HEK293T (cell line): ENCODE results near the gene IRF2BPL.

Experiments used
- BHLHE40 ChIP-seq: fragments of 450-650 bp; IDR thresholded peaks from 2 replicates; pipeline ENCODE4 v1.6.1; 2016; ENCODE audit warnings: mild to moderate bottlenecking, moderate library complexity, borderline replicate concordance
- CTBP1 ChIP-seq: fragments of 450-650 bp; IDR thresholded peaks from 2 replicates; pipeline ENCODE4 v1.6.1; 2016; ENCODE audit warnings: borderline replicate concordance
- ELF4 ChIP-seq: fragments of 450-650 bp; IDR thresholded peaks from 2 replicates; pipeline ENCODE4 v1.6.1; 2017; ENCODE audit warnings: antibody characterized with exemption
- FOXA1 ChIP-seq: fragments of 450-650 bp; IDR thresholded peaks from 2 replicates; pipeline ENCODE4 v1.6.1; 2016; ENCODE audit warnings: mild to moderate bottlenecking
- FOXK2 ChIP-seq: fragments of 450-650 bp; IDR thresholded peaks from 2 replicates; pipeline ENCODE4 v1.6.1; 2016; ENCODE audit warnings: mild to moderate bottlenecking
- FOXM1 ChIP-seq: fragments of 450-650 bp; IDR thresholded peaks from 2 replicates; pipeline ENCODE4 v1.6.1; 2017; ENCODE audit warnings: mild to moderate bottlenecking, borderline replicate concordance
- HDGF ChIP-seq: fragments of 450-650 bp; IDR thresholded peaks from 2 replicates; pipeline ENCODE4 v1.6.1; 2017; ENCODE audit warnings: antibody characterized with exemption, borderline replicate concordance
- L3MBTL2 ChIP-seq: fragments of 450-650 bp; conservative IDR thresholded peaks from 2 replicates; pipeline ENCODE4 v1.6.1; 2016; ENCODE audit warnings: mild to moderate bottlenecking
- NFRKB ChIP-seq: fragments of 450-650 bp; IDR thresholded peaks from 2 replicates; pipeline ENCODE4 v1.6.1; 2016; ENCODE audit warnings: mild to moderate bottlenecking, moderate library complexity
- PKNOX1 ChIP-seq: fragments of 450-650 bp; IDR thresholded peaks from 2 replicates; pipeline ENCODE4 v1.6.1; 2016
- SP1 ChIP-seq: fragments of 450-650 bp; IDR thresholded peaks from 2 replicates; pipeline ENCODE4 v1.6.1; 2017
- SUZ12 ChIP-seq: fragments of 450-650 bp; IDR thresholded peaks from 2 replicates; pipeline ENCODE4 v1.6.1; 2016; ENCODE audit warnings: mild to moderate bottlenecking
- TARDBP ChIP-seq: fragments of 450-650 bp; IDR thresholded peaks from 2 replicates; pipeline ENCODE4 v1.6.1; 2016
- ZNF384 ChIP-seq: fragments of 450-650 bp; IDR thresholded peaks from 2 replicates; pipeline ENCODE4 v1.6.1; 2016

- TF ChIP-seq SUZ12: no peak
- no peak for TF ChIP-seq SP1
- TF ChIP-seq ELF4: no peak
- TF ChIP-seq PKNOX1: peak; percentile 72
- no peak for TF ChIP-seq HDGF
- no peak for TF ChIP-seq TARDBP
- no peak for TF ChIP-seq FOXA1
- TF ChIP-seq NFRKB: no peak
- TF ChIP-seq BHLHE40: no peak
- TF ChIP-seq FOXK2: no peak
- TF ChIP-seq ZNF384: no peak
- TF ChIP-seq FOXM1: no peak
- 0 out of 2 replicates have a peak, but pooled peaks have one; percentile 3 for TF ChIP-seq L3MBTL2
- no peak for TF ChIP-seq CTBP1
Measured at GRCh38 chr14:77040059-77040740, 11.7 kb upstream of the IRF2BPL start.
